ENCODE measurements around the gene NUP160.
"Not testable (repeated sequence)": the region's sequence is repeated elsewhere in the genome, so short reads cannot be mapped to it uniquely, and the experiment has no call there.

The NUP160 gene

GRCh38 chr11:47784785-47785381 lies 63.3 kb downstream of the NUP160 start:
- no peak for DNase-seq

GRCh38 chr11:47783087-47783610 lies 65.0 kb downstream of the NUP160 start:
- DNase-seq = no peak

- no peak for DNase-seq
These were observed 69.2 kb downstream of the NUP160 start for GRCh38 chr11:47778878-47779483.

GRCh38 chr11:47775240-47775869 lies 72.8 kb downstream of the NUP160 start:
- no peak for DNase-seq

GRCh38 chr11:47773882-47774281 lies 74.3 kb downstream of the NUP160 start:
- no peak for DNase-seq

GRCh38 chr11:47769556-47769955 lies 78.6 kb downstream of the NUP160 start:
- DNase-seq = not testable (repeated sequence)

- peak; percentile 72 for DNase-seq
These were observed 80.0 kb downstream of the NUP160 start for GRCh38 chr11:47768101-47768612.

- peak; percentile 80 for DNase-seq
These were observed 81.5 kb downstream of the NUP160 start for GRCh38 chr11:47766509-47767227.

GRCh38 chr11:47765086-47765485 lies 83.1 kb downstream of the NUP160 start:
- no peak for DNase-seq

- not testable (repeated sequence) for DNase-seq
These were observed 88.9 kb downstream of the NUP160 start for GRCh38 chr11:47759291-47759690.

- no peak for DNase-seq
These were observed 91.9 kb downstream of the NUP160 start for GRCh38 chr11:47756208-47756607.

- DNase-seq = no peak
These were observed 97.4 kb downstream of the NUP160 start for GRCh38 chr11:47750725-47751124.

GRCh38 chr11:47742494-47742893 lies 105.7 kb downstream of the NUP160 start:
- DNase-seq = not testable (repeated sequence)

GRCh38 chr11:47737817-47738216 lies 110.3 kb downstream of the NUP160 start:
- DNase-seq = not testable (repeated sequence)

- no peak for DNase-seq
These were observed 115.9 kb downstream of the NUP160 start for GRCh38 chr11:47732271-47732670.

- no peak for DNase-seq
These were observed 116.7 kb downstream of the NUP160 start for GRCh38 chr11:47731475-47731874.

Data from right forelimb (tissue), 1 donor.